ENCODE results near the gene UAP1. TPM values are rescaled to one million over a fixed set of nuclear protein-coding genes. Genes with fewer than 3 reads are reported as not detected.

The UAP1 gene
- total RNA-seq, 1 donor from 2014 or later: 103 TPM

- Mint-ChIP-seq H3K27me3 (ENCODE audit: low read depth, unreplicated experiment) (no peaks in the 10 kb centered on the region), H3K4me1 (ENCODE audit: low read depth, unreplicated experiment) (peaks cover 39% of the 10 kb centered on the region), H3K4me3 (ENCODE audit: unreplicated experiment) (peak within 1 kb of the TSS; percentile 86), H3K9me3 (ENCODE audit: unreplicated experiment) (peaks cover 2% of the 10 kb centered on the region), H3K36me3 (ENCODE audit: low read depth, unreplicated experiment) (peaks cover 5% of the 10 kb centered on the region), H3K27ac (ENCODE audit: unreplicated experiment) (peak within 1 kb of the TSS; percentile 97)
- peak; percentile 85 for DNase-seq (ENCODE audit: low read depth)
- peak within 1 kb of the TSS; percentile 88 for H3K4me3 ChIP-seq (ENCODE audit: insufficient read depth, low read depth, low read length)
- H3K79me2 ChIP-seq (ENCODE audit: insufficient read depth, low read length): peaks cover 46% of the 10 kb centered on the region
- H3K9ac ChIP-seq (ENCODE audit: low read length): peak within 1 kb of the TSS; percentile 92
- H3K9me3 ChIP-seq (ENCODE audit: insufficient read depth, low read depth, low read length): no peaks in the 10 kb centered on the region
- no peaks in the 10 kb centered on the region for H3K36me3 ChIP-seq (ENCODE audit: insufficient read depth, low read length)
- H3K27me3 ChIP-seq (ENCODE audit: insufficient read depth, low read length): no peaks in the 10 kb centered on the region
- peak within 1 kb of the TSS; percentile 87 for H3K27ac ChIP-seq (ENCODE audit: low read depth, low read length)
- TF ChIP-seq CTCF (IDR thresholded peaks at IDR 0.05; ENCODE audit: insufficient read depth, low read depth, low read length) (no peak), EZH2 (IDR thresholded peaks at IDR 0.05; ENCODE audit: insufficient read depth, low read length) (no peak)
- FAIRE-seq: peak; percentile 17
- peaks cover 44% of the 10 kb centered on the region for H3K4me1 ChIP-seq (ENCODE audit: insufficient read depth, low read length)
- H3K4me2 ChIP-seq (ENCODE audit: low read length): peak within 1 kb of the TSS; percentile 93
- peaks cover 15% of the 10 kb centered on the region for H4K20me1 ChIP-seq (ENCODE audit: insufficient read depth, low read length)
- H2AFZ ChIP-seq (ENCODE audit: low read depth, low read length): peak within 1 kb of the TSS; percentile 18
These were observed 70.7 kb downstream of the UAP1 start, which contains the start of gene DDR2 for GRCh38 chr1:162632217-162632666. Gene DDR2 (plus strand): TSS chr1:162632464. CDS start chr1:162719064, 86,600 bp downstream.

GRCh38 chr1:162632698-162633080, 71.2 kb downstream of the UAP1 start:
- Mint-ChIP-seq H3K36me3 (ENCODE audit: low read depth, unreplicated experiment) (peaks cover 5% of the 10 kb centered on the region), H3K9me3 (ENCODE audit: unreplicated experiment) (peaks cover 2% of the 10 kb centered on the region), H3K4me3 (ENCODE audit: unreplicated experiment) (peak overlapping the region; percentile 86), H3K27me3 (ENCODE audit: low read depth, unreplicated experiment) (no peaks in the 10 kb centered on the region), H3K27ac (ENCODE audit: unreplicated experiment) (peak overlapping the region; percentile 97), H3K4me1 (ENCODE audit: low read depth, unreplicated experiment) (peaks cover 39% of the 10 kb centered on the region)
- TF ChIP-seq EZH2 (IDR thresholded peaks at IDR 0.05; ENCODE audit: insufficient read depth, low read length) (no peak), CTCF (IDR thresholded peaks at IDR 0.05; ENCODE audit: insufficient read depth, low read depth, low read length) (no peak)
- H3K79me2 ChIP-seq (ENCODE audit: insufficient read depth, low read length): peaks cover 50% of the 10 kb centered on the region
- H3K9ac ChIP-seq (ENCODE audit: low read length): peak overlapping the region; percentile 92
- no peaks in the 10 kb centered on the region for H3K9me3 ChIP-seq (ENCODE audit: insufficient read depth, low read depth, low read length)
- H3K36me3 ChIP-seq (ENCODE audit: insufficient read depth, low read length): no peaks in the 10 kb centered on the region
- H3K4me1 ChIP-seq (ENCODE audit: insufficient read depth, low read length): peaks cover 44% of the 10 kb centered on the region
- H3K27me3 ChIP-seq (ENCODE audit: insufficient read depth, low read length): no peaks in the 10 kb centered on the region
- DNase-seq (ENCODE audit: low read depth) (no peak), FAIRE-seq (no peak)
- peak overlapping the region; percentile 88 for H3K4me3 ChIP-seq (ENCODE audit: insufficient read depth, low read depth, low read length)
- H3K4me2 ChIP-seq (ENCODE audit: low read length): peak overlapping the region; percentile 93
- H4K20me1 ChIP-seq (ENCODE audit: insufficient read depth, low read length): peaks cover 15% of the 10 kb centered on the region
- peak overlapping the region; percentile 18 for H2AFZ ChIP-seq (ENCODE audit: low read depth, low read length)
- peak overlapping the region; percentile 87 for H3K27ac ChIP-seq (ENCODE audit: low read depth, low read length)

GRCh38 chr1:162633081-162633762, 71.7 kb downstream of the UAP1 start:
- Histone ChIP-seq H3K4me3 (ENCODE audit: insufficient read depth, low read depth, low read length) (peak overlapping the region; percentile 88), H3K27ac (ENCODE audit: low read depth, low read length) (peak overlapping the region; percentile 87), H3K27me3 (ENCODE audit: insufficient read depth, low read length) (no peaks in the 10 kb centered on the region), H3K4me2 (ENCODE audit: low read length) (peak overlapping the region; percentile 93), H3K36me3 (ENCODE audit: insufficient read depth, low read length) (no peaks in the 10 kb centered on the region), H3K9ac (ENCODE audit: low read length) (peak overlapping the region; percentile 92), H2AFZ (ENCODE audit: low read depth, low read length) (peak overlapping the region; percentile 18), H3K79me2 (ENCODE audit: insufficient read depth, low read length) (peaks cover 53% of the 10 kb centered on the region), H3K4me1 (ENCODE audit: insufficient read depth, low read length) (peaks cover 44% of the 10 kb centered on the region), H4K20me1 (ENCODE audit: insufficient read depth, low read length) (peaks cover 16% of the 10 kb centered on the region), H3K9me3 (ENCODE audit: insufficient read depth, low read depth, low read length) (no peaks in the 10 kb centered on the region)
- TF ChIP-seq CTCF (IDR thresholded peaks at IDR 0.05; ENCODE audit: insufficient read depth, low read depth, low read length): no peak
- TF ChIP-seq EZH2 (IDR thresholded peaks at IDR 0.05; ENCODE audit: insufficient read depth, low read length): no peak
- Mint-ChIP-seq H3K4me3 (ENCODE audit: unreplicated experiment) (peak overlapping the region; percentile 86), H3K4me1 (ENCODE audit: low read depth, unreplicated experiment) (peaks cover 39% of the 10 kb centered on the region), H3K9me3 (ENCODE audit: unreplicated experiment) (peaks cover 2% of the 10 kb centered on the region), H3K27ac (ENCODE audit: unreplicated experiment) (peak overlapping the region; percentile 97), H3K36me3 (ENCODE audit: low read depth, unreplicated experiment) (peaks cover 5% of the 10 kb centered on the region), H3K27me3 (ENCODE audit: low read depth, unreplicated experiment) (no peaks in the 10 kb centered on the region)
- DNase-seq (ENCODE audit: low read depth): no peak
- FAIRE-seq: peak; percentile 23

Measured in astrocyte (in vitro differentiated cells and primary cell).